D721Med (cell line): ENCODE results near the gene SCMH1.

Source experiments
- DNase-seq: peaks from one replicate; pipeline ENCODE4 v3.0.0; 2011; ENCODE audit warnings: low spot score; ENCODE audit not compliant: insufficient read length
- FAIRE-seq: peaks from 2 replicates; lab custom pipeline; 2011; peaks lifted over from hg19 to GRCh38; lab: Jason Lieb, UNC
- CTCF ChIP-seq: IDR thresholded peaks from 2 replicates; pipeline ENCODE4 v1.5.1; 2012; ENCODE audit warnings: mild to moderate bottlenecking, control low read depth; ENCODE audit not compliant: insufficient read depth; ENCODE audit errors: missing control alignments

Gene SCMH1

GRCh38 chr1:41013024-41013423 is 229.1 kb downstream of the SCMH1 start:
- no peak for TF ChIP-seq CTCF
- DNase-seq: no peak
- FAIRE-seq: no peak

DNA sequence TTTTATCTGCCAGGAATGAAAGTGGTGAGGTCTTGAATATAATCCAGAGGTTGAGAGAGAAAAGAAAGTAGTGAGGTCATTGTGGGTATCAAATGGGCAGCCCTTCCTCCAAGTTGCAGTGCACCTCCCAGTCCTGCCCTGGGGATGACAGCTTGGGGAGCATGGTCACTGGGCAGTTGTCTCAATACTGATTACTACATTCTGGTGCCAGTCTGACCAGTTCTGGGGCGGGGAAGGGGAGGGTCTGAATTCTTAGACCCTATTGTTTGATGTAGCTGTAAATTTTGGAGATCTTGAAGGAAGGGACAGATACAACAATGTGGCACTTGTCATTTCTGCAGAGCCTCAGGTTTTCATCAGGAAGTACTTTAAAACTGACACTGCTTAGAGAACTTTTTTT is 231.8 kb downstream of the SCMH1 start:
- DNase-seq (no peak), FAIRE-seq (no peak)
- TF ChIP-seq CTCF: no peak

GRCh38 chr1:41009466-41009865 is 232.6 kb downstream of the SCMH1 start:
- DNase-seq: no peak
- TF ChIP-seq CTCF: no peak
- FAIRE-seq: no peak

DNA sequence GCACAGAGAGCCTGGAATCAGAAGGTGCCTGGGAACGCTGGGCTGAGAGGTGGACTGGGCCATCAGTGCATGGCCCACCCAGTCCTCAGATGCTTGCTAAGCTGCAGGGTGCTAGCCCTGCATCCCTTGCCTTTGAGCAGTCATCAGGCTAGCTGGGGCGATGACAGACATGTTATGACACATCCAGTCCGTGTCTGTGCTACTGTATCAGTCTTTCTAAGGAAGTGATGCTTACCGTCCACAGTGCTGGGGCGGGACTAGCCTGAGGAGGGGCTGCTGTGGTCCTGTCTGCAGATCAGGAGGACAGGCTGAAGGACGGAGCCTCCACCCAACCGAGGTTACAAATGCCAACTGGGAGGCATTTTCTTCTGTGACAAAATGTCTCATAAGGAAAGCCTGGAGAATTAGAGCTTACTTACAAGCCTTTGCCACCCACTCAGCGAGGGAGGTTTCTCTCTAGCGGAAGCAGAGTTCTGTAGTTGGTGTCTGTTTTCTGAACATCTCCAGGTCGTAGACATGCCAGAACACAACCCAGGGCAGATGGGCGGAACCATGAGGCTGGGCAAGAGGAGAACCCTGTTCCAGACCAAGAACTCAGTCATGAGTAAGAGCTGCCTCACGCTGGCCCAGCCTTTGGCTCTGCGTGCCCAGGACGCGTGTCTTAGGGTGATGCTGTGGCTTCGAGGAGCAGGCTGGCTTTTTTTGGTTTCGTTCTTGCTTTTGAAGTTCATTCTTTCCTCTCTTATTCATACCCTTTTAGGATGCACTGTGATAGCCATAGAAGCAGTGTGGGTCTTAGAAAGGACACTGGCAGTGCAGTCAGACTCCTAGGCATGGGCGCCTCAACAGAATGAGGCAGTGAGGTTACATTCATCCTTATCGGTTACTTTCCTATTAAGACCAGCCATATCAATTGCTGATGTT is 234.9 kb downstream of the SCMH1 start:
- no peak for TF ChIP-seq CTCF
- FAIRE-seq (no peak), DNase-seq (no peak)

DNA sequence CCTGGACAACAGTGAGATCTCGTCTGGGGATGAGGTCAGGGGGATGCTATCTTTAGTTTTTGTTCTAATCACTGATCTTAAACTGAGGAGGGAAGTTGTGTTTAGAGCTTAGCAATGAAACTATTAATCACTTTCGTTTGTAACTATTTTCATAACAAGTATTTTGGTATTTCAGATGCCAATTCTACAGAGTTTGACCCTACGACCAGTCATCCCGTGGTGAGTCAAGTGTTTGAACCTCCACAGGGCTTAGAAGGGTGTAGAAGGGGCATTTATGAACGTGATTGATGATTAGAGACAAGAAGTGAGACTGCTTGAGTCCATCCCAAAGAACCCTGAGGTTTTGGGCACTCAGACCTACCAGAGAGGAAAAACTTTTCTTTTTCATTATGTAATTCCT is 236.2 kb downstream of the SCMH1 start:
- no peak for DNase-seq
- TF ChIP-seq CTCF: no peak
- FAIRE-seq: no peak

- FAIRE-seq (no peak), DNase-seq (no peak)
- peak; percentile 63 for TF ChIP-seq CTCF
These were observed 238.4 kb downstream of the SCMH1 start for GRCh38 chr1:41003640-41004220.
